Neural progenitor cell (in vitro differentiated cells): ENCODE measurements around the gene CEP78.

ENCODE experiments used
- EZH2 ChIP-seq: fragments of 200-600 bp; sonication (generic); IDR thresholded peaks from 2 replicates; pipeline ENCODE4 v1.6.1; 2017; ENCODE audit warnings: antibody characterized with exemption, mild to moderate bottlenecking, moderate library complexity
- EZH2phosphoT487 ChIP-seq: fragments of 200-600 bp; sonication (generic); IDR thresholded peaks from 2 replicates; pipeline ENCODE4 v1.6.1; 2017; ENCODE audit warnings: antibody characterized with exemption
- TF ChIP-seq, protein P1 (sequence below): fragments of 200-600 bp; sonication (generic); IDR thresholded peaks from 2 replicates; pipeline ENCODE4 v1.5.1; 2017; ENCODE audit warnings: antibody characterized with exemption, mild to moderate bottlenecking

DNA sequence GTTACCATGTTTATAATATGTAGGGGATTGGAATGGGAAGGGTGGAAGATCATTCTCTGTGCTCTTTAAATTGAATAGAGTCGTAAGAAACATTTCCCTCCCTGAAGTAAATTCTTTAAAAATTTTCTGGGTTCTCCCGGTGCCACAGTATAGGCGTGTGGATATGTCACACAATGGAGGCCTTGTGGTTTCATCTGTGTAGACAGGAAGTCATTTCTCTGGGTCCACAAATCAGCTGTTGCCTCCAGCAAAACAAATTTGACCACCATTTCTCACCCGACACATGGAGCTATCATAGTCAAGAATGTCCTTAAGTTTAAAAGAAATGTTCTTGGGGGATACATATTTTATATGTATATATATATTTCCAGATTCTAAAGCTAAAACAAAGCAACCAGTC is 17.4 kb downstream of the CEP78 start:
- TF ChIP-seq, protein P1, sequence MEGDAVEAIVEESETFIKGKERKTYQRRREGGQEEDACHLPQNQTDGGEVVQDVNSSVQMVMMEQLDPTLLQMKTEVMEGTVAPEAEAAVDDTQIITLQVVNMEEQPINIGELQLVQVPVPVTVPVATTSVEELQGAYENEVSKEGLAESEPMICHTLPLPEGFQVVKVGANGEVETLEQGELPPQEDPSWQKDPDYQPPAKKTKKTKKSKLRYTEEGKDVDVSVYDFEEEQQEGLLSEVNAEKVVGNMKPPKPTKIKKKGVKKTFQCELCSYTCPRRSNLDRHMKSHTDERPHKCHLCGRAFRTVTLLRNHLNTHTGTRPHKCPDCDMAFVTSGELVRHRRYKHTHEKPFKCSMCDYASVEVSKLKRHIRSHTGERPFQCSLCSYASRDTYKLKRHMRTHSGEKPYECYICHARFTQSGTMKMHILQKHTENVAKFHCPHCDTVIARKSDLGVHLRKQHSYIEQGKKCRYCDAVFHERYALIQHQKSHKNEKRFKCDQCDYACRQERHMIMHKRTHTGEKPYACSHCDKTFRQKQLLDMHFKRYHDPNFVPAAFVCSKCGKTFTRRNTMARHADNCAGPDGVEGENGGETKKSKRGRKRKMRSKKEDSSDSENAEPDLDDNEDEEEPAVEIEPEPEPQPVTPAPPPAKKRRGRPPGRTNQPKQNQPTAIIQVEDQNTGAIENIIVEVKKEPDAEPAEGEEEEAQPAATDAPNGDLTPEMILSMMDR, result no peak
- TF ChIP-seq EZH2, result no peak
- TF ChIP-seq EZH2phosphoT487, result no peak
